Measurements from ENCODE around the gene UNC5C.

The UNC5C gene

DNA sequence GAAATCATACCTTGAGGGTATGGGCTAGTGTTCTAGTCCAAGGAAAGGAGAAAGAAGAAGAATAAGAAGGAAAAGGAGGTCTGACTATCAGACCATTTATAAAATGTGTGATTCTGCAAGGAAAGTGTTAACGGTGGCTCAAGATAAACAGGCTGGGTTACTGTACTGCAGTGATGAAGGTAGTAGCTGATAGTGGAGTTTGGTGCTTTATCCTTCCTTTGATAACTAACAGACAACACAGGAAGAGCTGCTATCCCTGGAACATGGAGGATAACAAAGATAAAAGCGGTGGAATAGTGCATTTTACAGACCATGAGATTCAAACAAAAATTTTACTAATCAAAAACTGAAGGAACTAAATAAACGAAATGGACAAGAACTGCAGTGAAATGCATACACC is 2.6 kb downstream of the UNC5C start:
- DNase-seq: no peak

DNA sequence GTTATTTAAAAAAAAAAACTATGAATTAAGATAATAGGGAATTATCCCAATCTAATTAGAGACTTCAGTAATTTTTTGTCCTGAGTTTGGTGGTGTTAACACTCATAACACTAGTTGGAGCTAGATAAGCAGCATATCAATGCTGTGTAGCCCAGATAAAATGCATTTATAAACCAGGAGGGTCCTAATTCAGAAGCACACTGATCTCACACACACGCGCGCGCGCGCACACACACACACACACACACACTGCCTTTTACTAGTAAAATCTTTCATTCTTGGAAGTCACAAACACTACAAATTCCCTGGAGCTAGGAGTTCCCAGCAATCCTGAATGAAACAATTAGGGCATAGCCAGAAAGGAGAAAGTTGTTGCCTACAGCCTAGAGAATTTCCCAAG is 3.2 kb downstream of the UNC5C start:
- no peak for DNase-seq

DNA sequence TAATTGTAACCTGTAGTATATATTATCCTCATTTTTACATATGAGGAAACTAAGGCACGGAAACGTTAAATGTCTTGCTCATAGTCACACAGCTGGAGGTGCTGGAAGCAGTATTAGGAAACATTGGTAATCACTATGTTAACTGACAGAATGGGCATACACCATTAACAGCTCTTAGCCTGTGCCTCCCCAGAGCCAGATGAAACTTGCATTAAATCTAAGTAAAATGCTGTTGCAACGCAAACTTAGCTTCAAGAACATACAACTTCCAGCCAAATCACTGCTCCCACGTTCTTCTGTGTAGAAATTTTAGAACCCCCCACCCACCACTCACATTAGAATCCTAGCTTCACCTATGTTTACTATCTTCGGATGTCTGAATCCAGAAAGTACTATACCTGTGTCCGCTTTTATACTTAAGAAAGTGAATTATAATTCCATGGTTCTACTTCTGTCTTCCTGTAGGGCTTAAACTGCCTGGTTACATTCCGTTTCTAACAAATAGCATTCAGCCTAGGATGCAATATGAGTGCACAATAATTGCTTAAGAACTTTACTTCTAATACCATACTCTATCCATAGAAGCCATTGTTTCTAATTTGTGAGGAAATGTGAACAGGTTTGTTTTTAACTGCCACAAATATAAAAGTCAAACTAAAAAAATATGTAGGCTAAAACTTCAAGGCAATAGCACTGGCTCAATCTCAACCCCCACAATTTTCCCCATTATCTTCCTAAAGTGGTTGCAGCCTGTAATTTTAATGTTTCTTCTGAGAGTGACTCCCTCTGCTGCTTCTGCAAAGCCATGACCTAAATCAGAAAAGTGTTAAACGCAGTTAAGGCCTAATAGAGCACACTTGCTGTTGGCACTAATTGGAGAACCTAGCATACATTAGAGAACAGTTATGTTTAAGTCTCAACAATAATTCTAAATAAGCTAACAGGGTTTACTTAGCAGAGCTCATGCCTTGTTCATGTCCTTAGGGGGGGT is 4.4 kb downstream of the UNC5C start:
- DNase-seq: no peak

DNA sequence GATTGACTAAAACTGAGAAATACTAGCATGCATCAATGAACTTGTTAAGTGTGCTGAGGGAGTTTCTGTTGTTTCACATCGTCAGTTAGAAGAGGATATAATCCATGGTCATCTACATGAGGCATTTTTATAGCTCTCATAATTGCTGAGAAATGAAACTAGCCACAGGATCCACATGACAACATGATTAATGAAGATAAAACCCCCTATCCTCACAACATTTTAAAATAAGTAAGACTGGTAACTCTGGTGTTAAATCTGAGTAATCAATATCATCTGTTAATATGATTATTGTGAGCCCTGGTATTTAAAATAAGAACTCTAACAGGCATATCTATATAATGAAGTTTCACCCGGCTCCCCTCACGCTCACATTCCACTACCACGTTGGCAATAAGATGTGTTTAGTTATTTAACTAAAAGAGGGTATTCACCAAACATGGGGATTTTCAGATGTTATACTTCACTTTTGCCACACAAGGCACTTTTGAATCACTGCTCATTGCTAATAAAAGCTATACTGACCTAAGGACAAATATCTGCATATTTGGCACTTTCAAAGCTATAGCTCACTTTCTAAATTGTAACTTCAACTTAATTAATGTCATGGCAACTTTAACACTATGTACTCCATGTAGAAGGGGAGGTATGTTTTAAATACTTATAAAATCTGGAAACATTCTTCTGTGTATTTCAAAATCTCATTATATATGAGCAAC is 6.7 kb downstream of the UNC5C start:
- no peak for DNase-seq

DNA sequence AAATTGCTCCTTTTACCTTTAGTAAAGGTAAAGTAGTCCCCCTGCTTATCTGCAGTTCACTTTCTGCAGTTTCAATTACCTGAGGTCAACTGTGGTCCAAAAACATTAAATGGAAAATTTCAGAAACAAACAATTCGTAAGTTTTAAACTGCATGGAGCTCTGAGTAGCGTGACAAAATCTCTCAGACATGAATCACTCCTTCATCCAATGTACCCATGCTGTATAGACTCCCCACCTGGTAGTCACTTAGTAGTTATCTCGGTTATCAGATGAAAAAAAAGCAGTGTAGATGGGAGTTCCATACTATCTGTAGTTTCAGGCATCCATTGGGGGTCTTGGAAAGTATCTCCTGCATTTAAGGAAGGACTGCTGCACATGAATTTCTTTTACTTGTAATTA is 7.7 kb downstream of the UNC5C start:
- no peak for DNase-seq

DNA sequence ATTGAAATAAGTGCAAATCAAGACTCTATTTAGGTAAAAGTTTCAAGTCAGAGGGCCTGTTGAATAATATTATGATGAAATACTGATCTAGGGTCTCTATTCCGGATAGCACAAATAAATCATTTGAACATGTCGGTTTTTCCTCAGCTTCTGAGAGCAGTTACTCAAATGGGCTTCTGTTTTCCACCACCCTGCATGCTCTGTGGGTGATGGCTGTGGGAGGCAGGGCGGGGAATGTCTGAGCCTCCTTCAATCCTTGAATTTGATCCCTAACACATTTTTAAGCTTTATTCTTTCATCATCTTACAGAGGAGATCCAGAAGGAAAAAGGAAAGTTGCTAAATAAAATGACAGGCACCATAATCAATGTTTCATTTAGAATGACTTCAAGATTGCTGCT is 8.5 kb downstream of the UNC5C start:
- DNase-seq: no peak

DNA sequence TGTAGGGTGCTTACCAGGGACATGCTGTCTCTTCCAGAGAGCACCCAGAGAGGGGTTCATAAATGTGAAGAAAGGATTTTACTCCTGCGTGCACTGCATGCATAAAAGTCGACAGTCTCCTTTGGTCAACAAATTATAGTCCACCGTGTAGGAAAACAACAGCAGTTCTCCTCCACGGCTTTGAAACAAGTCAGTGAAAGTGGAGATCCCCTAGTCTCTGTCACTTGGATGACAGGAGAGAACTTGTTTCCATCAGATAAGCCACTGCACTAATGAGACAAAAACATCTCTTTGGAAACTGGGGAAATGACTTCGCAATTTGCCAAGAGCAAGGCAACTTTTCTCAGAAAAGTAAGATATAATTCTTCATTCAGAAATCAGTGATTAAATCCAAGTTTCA is 9.7 kb downstream of the UNC5C start:
- DNase-seq: no peak

DNA sequence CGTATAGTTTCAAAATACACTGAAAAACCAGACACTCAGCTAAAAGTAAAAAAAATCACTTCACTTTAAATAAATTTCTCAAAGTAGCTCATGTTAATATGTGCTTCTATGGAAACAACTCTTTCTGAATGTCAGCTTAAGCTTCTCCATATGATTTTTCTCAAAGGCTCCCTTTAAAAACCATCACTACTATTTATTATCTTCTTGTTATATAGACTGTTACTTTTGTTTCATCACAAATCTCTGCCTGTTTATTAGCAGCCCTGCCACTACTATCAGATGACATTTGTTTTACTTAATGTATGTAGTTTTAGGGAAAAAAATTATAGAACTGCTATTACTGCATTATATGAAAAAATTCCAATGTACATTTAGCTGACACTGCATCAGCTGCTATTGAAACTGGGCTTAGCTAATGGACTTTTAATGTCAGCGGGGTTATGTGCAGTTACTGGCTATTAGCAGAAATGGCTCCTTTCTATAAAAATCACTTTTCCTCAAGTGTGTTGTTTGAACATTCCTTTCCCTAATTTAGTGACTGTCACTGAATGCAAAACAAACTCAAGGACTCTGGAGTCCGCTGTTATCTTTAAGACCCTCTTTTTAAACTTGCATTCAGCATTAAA is 10.8 kb downstream of the UNC5C start:
- no peak for DNase-seq

DNA sequence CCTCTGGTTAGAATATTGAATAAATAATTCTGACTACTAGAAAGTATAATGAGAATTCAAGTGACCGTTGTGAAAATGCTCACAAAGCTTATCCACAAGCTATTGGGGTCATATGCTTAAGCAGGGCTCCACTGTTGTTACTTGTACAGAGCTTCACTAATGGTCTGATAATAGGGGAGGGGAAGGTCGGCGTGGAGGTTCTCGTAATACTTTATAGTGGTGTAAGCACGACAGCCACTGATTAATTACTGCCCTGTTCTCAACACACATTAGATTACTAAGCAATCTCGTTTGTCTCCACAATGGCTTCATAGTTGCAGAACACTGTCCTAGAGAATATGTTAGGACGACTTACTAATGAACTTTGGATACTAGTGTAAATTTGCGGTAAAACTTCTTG is 11.6 kb downstream of the UNC5C start:
- no peak for DNase-seq

DNA sequence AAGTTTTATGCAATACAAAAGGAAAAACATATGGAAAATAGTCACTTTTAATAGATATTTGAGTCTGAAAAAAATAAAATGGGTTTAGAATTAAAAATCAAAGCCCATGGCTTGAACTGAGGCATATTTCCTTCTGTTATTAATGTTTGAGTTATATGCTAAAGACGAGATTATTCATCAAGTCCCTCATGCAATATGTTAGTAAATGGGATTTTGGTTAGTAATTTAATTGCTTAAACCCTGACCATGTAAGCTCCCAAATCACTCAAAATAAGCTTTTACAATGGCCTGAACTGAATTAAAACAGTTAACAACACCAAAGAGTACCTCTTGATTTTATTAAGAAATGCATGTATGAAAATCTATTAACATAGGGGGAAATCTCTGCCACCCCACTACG is 12.1 kb downstream of the UNC5C start:
- DNase-seq: no peak

DNA sequence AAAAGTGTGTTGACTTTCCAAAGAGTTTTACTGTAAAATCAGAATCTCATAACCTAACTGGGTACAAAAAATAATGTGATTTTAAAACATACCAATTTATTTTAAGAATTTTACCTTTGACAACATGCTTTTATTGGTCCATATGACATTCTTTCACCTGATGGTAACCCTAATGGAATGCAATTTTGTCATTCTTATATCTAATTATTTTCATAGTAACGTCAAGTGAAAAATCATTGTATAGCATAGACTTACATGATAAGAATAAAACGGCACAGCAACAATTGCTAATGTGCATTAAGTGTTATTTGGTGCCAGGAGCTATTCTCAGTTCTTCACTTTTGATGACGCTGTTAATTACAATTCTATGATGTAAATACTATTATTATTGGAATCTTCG is 13.6 kb downstream of the UNC5C start:
- DNase-seq: no peak

DNA sequence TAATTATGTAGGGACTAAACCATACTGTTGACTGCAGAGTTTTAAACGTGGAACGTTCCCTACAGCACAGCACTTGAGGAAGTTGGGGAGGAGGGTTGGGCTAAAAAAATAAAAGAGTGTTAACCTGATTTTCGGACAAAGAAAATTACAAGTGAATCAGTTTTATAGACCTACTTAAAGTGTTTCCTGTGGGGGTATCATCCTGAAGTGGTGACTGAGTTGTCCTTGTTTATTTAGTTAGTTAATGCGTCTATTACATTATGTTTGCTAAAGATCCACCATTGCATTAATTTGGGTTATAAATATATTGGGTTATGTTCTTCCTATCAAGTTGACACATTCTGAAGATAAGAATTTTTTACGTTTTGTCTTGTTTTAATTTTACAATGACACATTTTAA is 14.7 kb downstream of the UNC5C start:
- DNase-seq: no peak

DNA sequence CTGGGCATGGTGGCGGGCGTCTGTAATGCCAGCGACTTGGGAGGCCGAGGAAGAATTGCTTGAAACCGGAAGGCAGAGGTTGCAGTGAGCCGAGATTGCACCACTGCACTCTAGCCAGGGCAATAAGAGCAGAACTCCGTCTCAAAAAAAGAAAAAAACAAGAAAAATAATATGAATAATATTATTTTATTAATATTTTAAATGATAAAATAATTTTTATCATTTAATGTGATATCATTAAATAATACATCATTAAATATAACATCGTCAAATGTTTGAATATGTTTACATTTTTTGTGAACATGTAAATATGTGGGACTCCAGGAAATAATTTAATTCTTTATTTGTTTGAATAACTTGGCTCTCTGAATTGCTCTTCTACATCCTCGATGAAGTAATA is 15.5 kb downstream of the UNC5C start:
- no peak for DNase-seq

DNA sequence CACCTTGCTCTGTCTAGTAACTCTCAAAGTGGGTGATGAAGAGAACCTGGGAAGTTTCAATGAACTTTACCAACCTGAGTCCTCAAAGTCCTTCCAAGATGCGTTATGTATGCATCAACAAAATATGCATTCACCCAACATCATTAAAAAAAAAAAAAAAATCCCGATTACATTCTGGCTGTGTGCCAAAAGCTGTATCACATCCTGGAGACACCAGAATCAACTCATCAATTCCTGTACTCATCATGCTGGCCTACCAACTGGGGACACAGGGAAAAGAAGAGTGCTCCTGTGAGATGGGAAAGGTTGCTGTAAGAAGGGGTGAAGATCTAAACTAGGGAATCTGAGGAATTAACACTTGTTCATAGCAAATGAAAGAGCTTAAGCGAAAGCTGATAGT is 16.5 kb downstream of the UNC5C start:
- DNase-seq: no peak

DNA sequence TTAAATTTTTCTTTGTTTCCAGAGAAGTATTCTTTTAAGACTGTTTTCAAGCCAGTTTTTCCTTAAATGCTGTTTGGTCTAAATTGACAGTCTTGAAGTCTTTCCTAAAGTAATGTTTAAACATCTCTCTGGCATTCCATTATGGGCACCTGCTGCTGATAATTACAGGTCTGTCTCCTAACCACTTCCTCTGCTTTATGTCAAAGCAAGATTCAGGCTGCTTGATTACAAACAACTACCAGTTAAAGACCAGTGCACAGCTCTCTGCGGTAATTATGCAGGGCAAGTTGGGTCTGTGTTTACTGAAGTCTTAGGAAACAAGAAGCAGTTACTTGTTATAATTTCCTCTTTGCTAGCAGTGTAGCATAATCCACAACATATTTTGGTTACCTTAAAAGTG is 17.6 kb downstream of the UNC5C start:
- DNase-seq: no peak

DNA sequence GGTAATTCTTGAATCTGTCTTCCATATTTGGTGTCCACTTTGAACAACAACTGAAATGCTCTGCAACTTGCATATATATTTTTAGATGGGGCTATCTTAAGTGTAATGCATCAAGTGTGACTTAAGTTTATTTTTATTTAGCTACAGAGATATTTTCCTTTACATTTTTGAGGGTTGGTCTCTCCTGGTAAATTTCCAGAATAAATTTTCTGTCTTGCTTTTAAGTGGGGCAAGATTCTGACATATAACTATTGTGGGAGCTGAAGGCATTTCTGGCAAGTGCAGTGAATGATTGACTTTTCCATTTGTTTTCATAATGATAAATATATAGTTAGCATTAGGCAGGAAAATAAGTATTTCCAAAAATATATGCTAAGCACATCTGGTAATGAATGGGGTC is 18.8 kb downstream of the UNC5C start:
- DNase-seq: no peak

DNA sequence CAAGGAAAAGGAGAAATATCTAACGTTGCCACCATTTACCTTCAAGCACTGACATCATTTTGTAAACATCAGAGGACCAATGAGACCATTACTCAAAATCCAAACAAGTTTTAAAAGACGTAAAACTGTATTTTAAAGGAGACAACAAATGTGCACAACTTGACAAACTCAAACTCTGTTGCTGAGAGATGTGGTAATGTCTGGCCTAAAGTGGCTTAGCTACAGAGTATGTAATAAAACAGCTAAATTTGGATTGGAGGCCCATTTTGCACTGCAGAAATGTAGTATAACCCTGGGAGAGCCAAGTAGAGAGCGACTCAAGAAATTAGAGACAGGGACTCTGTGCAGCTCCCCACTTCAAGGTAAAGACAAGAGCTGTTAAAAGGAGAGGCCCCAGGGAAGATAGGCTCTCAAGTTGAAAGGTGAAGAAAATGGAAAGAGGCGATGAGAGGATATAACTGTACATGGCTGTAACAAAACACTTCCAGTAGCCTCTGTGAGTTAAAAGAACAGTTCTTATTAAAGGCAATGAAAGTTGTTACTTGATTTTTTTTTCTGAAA is 20.3 kb downstream of the UNC5C start:
- no peak for DNase-seq

DNA sequence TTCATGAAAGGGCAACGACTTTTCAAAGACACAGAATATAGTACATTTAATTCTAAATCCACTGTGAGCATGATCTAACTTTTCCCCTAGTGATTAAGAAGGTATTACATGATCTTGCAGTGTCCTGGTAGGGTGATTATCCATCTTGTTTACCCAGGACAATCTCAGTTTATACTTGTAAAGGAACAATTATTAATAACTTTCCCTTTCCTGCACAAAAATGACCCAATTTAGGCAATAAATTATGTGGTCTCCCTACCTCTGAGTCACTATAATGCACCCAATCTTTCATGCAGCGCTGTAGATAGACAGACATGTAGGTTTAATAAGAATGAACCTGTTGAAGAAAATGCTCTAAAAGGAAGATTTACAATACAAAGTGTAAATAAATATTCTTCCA is 22.7 kb downstream of the UNC5C start:
- DNase-seq: no peak

DNA sequence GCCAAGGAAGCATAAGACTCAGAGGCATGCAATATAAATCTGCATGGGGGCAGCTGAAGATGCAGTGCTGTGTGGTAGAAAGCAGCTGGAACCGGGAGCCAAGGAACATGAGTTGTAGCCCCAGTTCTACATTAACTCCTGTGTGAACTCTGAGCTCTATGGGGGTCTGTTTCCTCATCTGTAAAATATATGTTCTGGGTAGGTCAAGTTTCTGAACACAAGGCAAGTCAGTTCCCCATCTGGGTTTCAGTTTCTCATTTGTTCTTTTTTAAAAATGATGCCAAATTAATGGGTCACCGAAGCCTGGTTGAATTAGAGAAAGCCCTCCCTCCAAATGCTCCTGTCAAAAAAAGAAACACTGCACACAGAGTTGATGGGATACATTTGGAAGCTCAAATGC is 24.0 kb downstream of the UNC5C start:
- no peak for DNase-seq

DNA sequence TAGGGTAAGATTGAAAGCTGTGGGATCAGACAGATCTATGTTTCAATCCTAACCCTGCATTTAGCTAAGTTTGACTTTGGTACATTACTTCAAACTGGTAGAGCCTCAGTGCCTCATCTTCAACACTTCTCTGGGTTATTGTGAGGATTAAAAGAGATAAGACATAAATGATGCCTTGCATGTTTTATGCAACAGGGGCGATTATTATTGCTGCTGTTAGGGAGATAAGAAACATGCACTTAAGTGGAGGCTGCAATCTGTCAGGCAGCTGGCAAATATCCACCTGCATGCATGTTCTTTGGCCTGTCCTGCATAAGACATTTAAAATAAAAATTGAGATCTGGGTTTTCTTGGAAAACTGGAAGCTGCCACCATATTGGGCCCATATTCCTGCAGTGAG is 24.6 kb downstream of the UNC5C start:
- DNase-seq: no peak

DNA sequence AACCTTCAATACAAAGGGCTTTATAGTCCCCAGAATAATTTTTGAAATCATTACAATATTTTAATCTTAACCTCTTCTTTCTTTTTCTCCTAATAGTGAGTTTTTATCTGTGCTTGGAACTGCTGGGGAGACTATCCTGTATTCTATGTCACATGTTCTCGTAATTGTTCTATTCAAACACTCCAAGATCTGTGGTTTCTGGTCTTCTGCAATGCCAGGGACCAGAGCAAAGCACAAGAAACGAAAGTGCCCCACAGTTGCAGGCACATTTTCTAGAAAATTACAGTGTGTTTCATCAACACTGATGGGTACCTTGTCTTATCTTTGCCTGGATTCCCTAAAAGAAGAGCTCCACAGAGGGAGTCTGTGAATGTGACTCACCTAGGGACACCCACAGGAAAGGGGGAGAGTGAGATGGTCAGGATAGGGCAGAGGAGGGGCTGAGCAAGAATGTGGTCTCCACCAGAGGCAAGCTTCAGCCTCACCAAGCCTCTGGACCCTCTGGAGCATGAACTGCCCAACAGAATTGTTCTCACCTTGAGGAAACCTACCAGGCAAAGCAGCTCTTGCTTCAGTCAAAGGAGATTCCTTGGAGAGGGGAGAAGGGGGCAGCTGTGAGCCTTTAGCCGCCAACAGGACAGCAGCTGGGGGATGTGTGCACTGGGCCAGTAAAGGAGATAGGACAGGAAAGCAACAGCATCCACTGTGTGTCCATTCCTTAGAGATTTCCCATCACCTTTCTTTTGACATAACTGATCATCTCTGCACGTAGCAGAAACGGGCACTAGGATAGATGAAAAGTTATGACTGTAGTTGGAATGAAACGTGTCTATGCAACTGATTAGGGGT is 25.9 kb downstream of the UNC5C start:
- no peak for DNase-seq

DNA sequence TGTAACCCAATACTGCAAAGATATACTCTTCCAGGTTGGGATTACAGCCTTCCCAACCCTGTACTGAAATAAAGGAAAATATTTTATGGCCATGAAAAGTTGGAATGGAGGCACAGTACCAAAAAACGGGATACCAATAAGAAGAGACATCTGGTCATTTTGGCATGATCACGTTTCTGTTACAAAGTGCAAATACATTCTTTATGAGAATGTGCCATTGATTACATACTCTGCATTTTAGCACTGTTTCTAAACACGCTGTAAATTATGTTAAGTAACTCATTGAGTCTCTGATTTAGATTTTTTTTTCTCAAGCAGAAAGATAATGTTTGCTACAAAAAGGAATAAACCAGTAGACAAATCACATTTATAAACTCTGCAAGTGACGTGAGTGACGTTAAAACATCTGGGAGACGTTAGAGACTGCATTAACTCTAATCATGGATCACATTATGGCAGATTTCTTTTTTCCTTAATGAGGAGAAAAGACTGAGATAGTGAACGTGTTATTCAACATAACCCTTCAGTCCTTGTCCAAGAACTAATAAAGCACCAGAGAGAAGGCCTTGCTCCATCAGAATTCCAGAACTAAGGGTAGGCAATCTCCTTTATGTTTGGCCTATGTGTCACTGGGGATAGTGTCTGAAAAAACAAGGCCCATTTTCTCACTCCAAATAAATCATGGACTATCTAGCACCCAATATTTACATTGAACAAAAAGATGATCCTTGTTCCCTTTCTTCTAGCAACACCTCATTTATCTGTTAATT is 31.0 kb downstream of the UNC5C start:
- DNase-seq: no peak
